Right lobe of liver (tissue), 4 donors: ENCODE results near the gene ADGRE3.

Experiments
- CTCF ChIP-seq, 4 donors: fragments of 200-600 bp in 3 of 4; fragments of 450-650 bp in 1 of 4; IDR thresholded peaks; one replicate each; pipeline versions ENCODE4 v1.5.1 to v1.8.0; 2016 to 2022; ENCODE audit warnings: antibody characterized with exemption in 4 of 4, mild to moderate bottlenecking in 2 of 4
- POLR2A ChIP-seq: fragments of 450-650 bp; IDR thresholded peaks from one replicate; pipeline ENCODE4 v1.6.1; 2017; ENCODE audit warnings: antibody characterized with exemption, mild to moderate bottlenecking
- donor health status: DM: no; HTN: no; CAD: no.
- donor health status: DM: no; HTN: no; CAD: no.
- donor health status: DM: no; HTN: yes; CAD: no.

GRCh38 chr19:14580623-14581237 lies 93.9 kb downstream of the ADGRE3 start:
- no peak for TF ChIP-seq CTCF (IDR thresholded peaks at IDR 0.05)
- TF ChIP-seq POLR2A = no peak
